GM21447 (cell line): ENCODE results near the gene TOM1L2.
"Not testable (repeated sequence)": the region's sequence is repeated elsewhere in the genome, so short reads cannot be mapped to it uniquely, and the experiment has no call there.

Experiments
- ATAC-seq: cut with Tn5 transposase; IDR thresholded peaks from one replicate; pipeline ENCODE4 v1.9.1; 2021; ENCODE audit not compliant: unreplicated experiment

Gene TOM1L2

GRCh38 chr17:17995887-17996286, 23.7 kb upstream of the TOM1L2 start:
- not testable (repeated sequence) for ATAC-seq

- ATAC-seq, result no peak
Measured at GRCh38 chr17:17994271-17995069, 22.3 kb upstream of the TOM1L2 start.

- no peak for ATAC-seq
Measured at GRCh38 chr17:17993852-17994251, 21.7 kb upstream of the TOM1L2 start.

DNA sequence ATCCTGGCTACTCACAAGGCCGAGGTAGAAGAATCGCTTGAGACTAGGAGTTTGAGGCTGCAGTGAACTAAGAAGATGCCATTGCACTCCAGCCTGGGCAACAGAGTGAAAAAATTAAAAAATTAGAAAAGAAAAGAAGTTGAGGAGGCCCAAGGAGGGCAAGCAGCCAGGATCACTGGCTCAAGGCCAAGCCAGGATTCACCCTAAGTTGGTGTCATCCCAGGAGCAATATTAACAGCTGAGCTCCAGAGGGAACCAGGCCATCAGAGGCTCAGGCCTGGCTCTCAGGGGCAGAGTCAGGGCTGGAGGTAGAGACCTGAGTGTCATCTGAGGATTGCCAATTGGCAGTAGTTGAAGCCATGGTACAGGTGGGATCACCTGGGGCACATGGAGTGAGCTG, 21.2 kb upstream of the TOM1L2 start:
- ATAC-seq, result no peak

GRCh38 chr17:17990282-17990681, 18.1 kb upstream of the TOM1L2 start:
- no peak for ATAC-seq

- no peak for ATAC-seq
Measured at GRCh38 chr17:17989618-17990017, 17.4 kb upstream of the TOM1L2 start.

DNA sequence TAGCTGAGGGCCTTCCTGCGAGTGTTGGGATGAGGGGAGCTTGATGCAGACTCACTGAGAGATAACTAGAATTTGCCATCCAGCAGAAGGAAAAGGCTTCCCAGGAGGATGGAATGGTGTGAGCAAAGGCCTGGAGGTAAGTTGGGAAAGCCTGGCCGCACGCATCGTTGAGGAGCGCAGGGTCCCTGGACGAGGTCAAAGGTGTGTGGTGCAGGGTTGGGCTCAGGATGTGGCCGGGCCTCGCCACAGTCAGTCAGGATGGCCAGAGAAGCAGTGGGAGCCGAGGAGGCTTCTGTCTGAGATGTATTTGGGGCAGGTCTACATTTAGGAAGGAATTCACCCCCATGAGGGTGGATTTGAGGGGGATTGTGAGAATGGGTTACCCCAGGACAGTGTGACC, 16.9 kb upstream of the TOM1L2 start:
- no peak for ATAC-seq

DNA sequence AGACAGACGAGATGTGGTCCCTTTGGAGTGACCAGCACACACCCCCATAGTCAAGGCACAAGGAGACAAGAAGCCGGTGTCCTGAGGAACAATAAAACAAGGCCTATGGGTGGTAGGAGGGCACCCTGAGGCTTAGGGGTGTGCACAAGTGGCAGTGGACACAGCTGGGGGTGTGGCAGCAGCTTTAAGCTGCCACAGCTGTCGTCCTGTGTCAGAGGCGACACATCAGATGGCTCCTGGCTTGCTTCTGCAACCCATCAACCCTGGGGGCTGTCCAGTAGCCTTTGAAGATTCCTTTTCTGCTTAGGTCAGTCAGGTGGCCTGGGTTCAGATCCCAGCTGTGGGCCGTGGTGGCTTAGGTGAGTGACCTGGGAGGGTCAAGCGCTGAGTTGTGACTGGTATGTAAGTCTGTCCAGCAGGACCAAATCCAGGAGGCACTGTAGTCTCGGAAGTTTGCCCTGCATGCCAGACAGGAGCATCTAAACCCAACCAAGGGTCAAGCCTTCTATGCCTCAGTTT, 16.3 kb upstream of the TOM1L2 start:
- no peak for ATAC-seq

DNA sequence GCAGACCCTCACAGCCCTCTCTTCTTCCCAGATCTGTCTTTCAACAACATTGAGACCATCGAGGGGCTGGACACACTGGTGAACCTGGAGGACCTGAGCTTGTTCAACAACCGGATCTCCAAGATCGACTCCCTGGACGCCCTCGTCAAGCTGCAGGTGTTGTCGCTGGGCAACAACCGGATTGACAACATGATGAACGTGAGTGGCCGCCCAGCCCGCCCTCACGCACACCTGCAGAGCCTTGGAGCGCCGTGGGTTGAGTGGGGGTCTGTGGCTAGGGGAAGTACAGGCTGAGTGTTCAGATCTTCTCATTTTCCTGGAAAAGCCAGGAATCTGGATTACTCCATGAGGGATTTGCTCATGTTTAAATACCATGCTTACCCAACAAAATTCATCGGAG, 15.7 kb upstream of the TOM1L2 start:
- ATAC-seq, result no peak

- ATAC-seq, result no peak
Measured at GRCh38 chr17:17987187-17987896, 15.1 kb upstream of the TOM1L2 start.

GRCh38 chr17:17985555-17985954, 13.4 kb upstream of the TOM1L2 start:
- no peak for ATAC-seq

GRCh38 chr17:17985153-17985552, 13.0 kb upstream of the TOM1L2 start:
- no peak for ATAC-seq

GRCh38 chr17:17983776-17984175, 11.6 kb upstream of the TOM1L2 start:
- no peak for ATAC-seq

DNA sequence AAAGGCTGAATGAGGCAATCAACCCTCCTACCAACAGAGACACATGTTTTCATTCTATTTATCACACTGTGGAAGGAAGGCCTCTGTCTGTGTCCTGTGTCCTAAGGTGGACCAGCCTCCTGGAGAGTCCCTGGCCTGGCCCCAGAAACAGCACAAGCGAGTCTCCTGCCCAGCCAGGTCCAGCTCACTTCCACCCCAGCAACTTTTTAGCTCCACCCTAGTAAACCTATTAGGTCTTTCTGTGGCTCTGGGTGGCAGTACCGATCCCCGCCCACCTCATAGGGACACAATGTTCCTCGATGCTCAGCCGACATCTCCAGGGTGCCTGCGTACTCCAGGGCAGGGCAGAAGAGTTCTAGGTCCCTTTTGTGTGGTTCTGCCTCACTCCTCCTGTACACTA, 11.2 kb upstream of the TOM1L2 start:
- ATAC-seq, result no peak

GRCh38 chr17:17982801-17983200, 10.6 kb upstream of the TOM1L2 start:
- ATAC-seq, result no peak

- no peak for ATAC-seq
Measured at GRCh38 chr17:17981330-17981729, 9.1 kb upstream of the TOM1L2 start.

GRCh38 chr17:17979778-17980177, 7.6 kb upstream of the TOM1L2 start:
- ATAC-seq, result no peak

- no peak for ATAC-seq
Measured at GRCh38 chr17:17978481-17979424, 6.6 kb upstream of the TOM1L2 start.

GRCh38 chr17:17976931-17977570, 4.9 kb upstream of the TOM1L2 start:
- ATAC-seq, result no peak

DNA sequence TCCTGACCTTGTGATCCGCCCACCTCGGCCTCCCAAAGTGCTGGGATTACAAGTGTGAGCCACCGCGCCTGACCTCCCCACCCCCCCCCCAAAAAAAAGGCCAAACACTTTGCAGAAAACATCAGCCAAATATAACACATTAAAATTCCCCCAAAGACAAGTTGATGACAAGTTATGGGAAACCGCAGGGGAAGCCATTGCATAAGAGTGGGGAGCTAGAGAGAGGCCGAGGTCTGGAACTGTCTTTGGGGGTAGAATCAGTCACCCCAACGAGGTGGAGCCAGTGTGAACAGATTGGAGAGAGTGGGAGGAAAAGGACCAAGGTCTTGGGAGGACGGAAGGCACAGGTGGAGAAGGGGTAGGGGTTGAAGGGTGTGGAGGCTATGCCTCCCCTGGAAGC, 3.2 kb upstream of the TOM1L2 start:
- ATAC-seq, result no peak

- no peak for ATAC-seq
Measured at GRCh38 chr17:17972952-17973254, 703 bp upstream of the TOM1L2 start.
